ENCODE data around the gene SLF2.

SLF2 gene

GRCh38 chr10:100965820-100966219, 53.1 kb downstream of the SLF2 start:
- Histone ChIP-seq H3K27ac (ENCODE audit: low read depth, low read length) (no peak overlapping the region), H3K27me3 (ENCODE audit: control insufficient read depth, insufficient read depth, low read length) (0 out of 2 replicates have a peak, but pooled peaks cover 2% of the 10 kb centered on the region), H3K9ac (ENCODE audit: low read depth, low read length) (no peak overlapping the region), H3K4me1 (ENCODE audit: control insufficient read depth, insufficient read depth, low read length) (no peaks in the 10 kb centered on the region; the same call in 1 of the 2 replicates), H3K9me3 (ENCODE audit: control insufficient read depth, insufficient read depth, low read length) (no peaks in the 10 kb centered on the region), H3K4me3 (ENCODE audit: low read depth, low read length) (no peak overlapping the region), H3K36me3 (ENCODE audit: control insufficient read depth, insufficient read depth, low read length) (peaks cover 23% of the 10 kb centered on the region)

- Histone ChIP-seq H3K27ac (ENCODE audit: low read depth, low read length) (no peak overlapping the region), H3K27me3 (ENCODE audit: control insufficient read depth, insufficient read depth, low read length) (0 out of 2 replicates have a peak, but pooled peaks cover 2% of the 10 kb centered on the region), H3K9me3 (ENCODE audit: control insufficient read depth, insufficient read depth, low read length) (no peaks in the 10 kb centered on the region), H3K36me3 (ENCODE audit: control insufficient read depth, insufficient read depth, low read length) (peaks cover 17% of the 10 kb centered on the region), H3K9ac (ENCODE audit: low read depth, low read length) (no peak overlapping the region), H3K4me1 (ENCODE audit: control insufficient read depth, insufficient read depth, low read length) (no peaks in the 10 kb centered on the region; the same call in 1 of the 2 replicates), H3K4me3 (ENCODE audit: low read depth, low read length) (no peak overlapping the region)
Measured at GRCh38 chr10:100966887-100967286, 54.1 kb downstream of the SLF2 start.

- 0 out of 2 replicates have a peak, but pooled peaks cover 2% of the 10 kb centered on the region for H3K27me3 ChIP-seq (ENCODE audit: control insufficient read depth, insufficient read depth, low read length)
- H3K36me3 ChIP-seq (ENCODE audit: control insufficient read depth, insufficient read depth, low read length): peaks cover 13% of the 10 kb centered on the region
- H3K9ac ChIP-seq (ENCODE audit: low read depth, low read length): no peak overlapping the region
- no peak overlapping the region for H3K27ac ChIP-seq (ENCODE audit: low read depth, low read length)
- H3K9me3 ChIP-seq (ENCODE audit: control insufficient read depth, insufficient read depth, low read length): no peaks in the 10 kb centered on the region
- H3K4me1 ChIP-seq (ENCODE audit: control insufficient read depth, insufficient read depth, low read length): no peaks in the 10 kb centered on the region; the same call in 1 of the 2 replicates
- H3K4me3 ChIP-seq (ENCODE audit: low read depth, low read length): no peak overlapping the region
Measured at GRCh38 chr10:100967332-100967731, 54.6 kb downstream of the SLF2 start.

- no peak overlapping the region for H3K27ac ChIP-seq (ENCODE audit: low read depth, low read length)
- H3K36me3 ChIP-seq (ENCODE audit: control insufficient read depth, insufficient read depth, low read length): peaks cover 4% of the 10 kb centered on the region
- H3K9me3 ChIP-seq (ENCODE audit: control insufficient read depth, insufficient read depth, low read length): no peaks in the 10 kb centered on the region
- 0 out of 2 replicates have a peak, but pooled peaks cover 2% of the 10 kb centered on the region for H3K27me3 ChIP-seq (ENCODE audit: control insufficient read depth, insufficient read depth, low read length)
- H3K9ac ChIP-seq (ENCODE audit: low read depth, low read length): no peak overlapping the region
- H3K4me1 ChIP-seq (ENCODE audit: control insufficient read depth, insufficient read depth, low read length): no peaks in the 10 kb centered on the region; the same call in 1 of the 2 replicates
- 0 out of 2 replicates have a peak overlapping the region, but pooled peaks have one; percentile 76 for H3K4me3 ChIP-seq (ENCODE audit: low read depth, low read length)
Measured at GRCh38 chr10:100968062-100968736, 55.4 kb downstream of the SLF2 start.

- Histone ChIP-seq H3K27ac (ENCODE audit: low read depth, low read length) (no peak overlapping the region), H3K36me3 (ENCODE audit: control insufficient read depth, insufficient read depth, low read length) (no peaks in the 10 kb centered on the region), H3K27me3 (ENCODE audit: control insufficient read depth, insufficient read depth, low read length) (0 out of 2 replicates have a peak, but pooled peaks cover 2% of the 10 kb centered on the region), H3K9me3 (ENCODE audit: control insufficient read depth, insufficient read depth, low read length) (no peaks in the 10 kb centered on the region), H3K9ac (ENCODE audit: low read depth, low read length) (peak overlapping the region; percentile 8; the same call in 1 of the 2 replicates), H3K4me1 (ENCODE audit: control insufficient read depth, insufficient read depth, low read length) (no peaks in the 10 kb centered on the region; the same call in 1 of the 2 replicates), H3K4me3 (ENCODE audit: low read depth, low read length) (peak overlapping the region; percentile 76)
Measured at GRCh38 chr10:100968863-100969186, 56.1 kb downstream of the SLF2 start.

- H3K9ac ChIP-seq (ENCODE audit: low read depth, low read length): peak within 1 kb of the TSS; percentile 8; the same call in 1 of the 2 replicates
- no peaks in the 10 kb centered on the region; the same call in 1 of the 2 replicates for H3K4me1 ChIP-seq (ENCODE audit: control insufficient read depth, insufficient read depth, low read length)
- H3K9me3 ChIP-seq (ENCODE audit: control insufficient read depth, insufficient read depth, low read length): no peaks in the 10 kb centered on the region
- H3K36me3 ChIP-seq (ENCODE audit: control insufficient read depth, insufficient read depth, low read length): no peaks in the 10 kb centered on the region
- 0 out of 2 replicates have a peak, but pooled peaks cover 2% of the 10 kb centered on the region for H3K27me3 ChIP-seq (ENCODE audit: control insufficient read depth, insufficient read depth, low read length)
- H3K27ac ChIP-seq (ENCODE audit: low read depth, low read length): no peak within 1 kb of the TSS
- peak within 1 kb of the TSS; percentile 76 for H3K4me3 ChIP-seq (ENCODE audit: low read depth, low read length)
Measured at GRCh38 chr10:100969187-100970075, 56.7 kb downstream of the SLF2 start, which contains the start of gene SEMA4G. Gene SEMA4G, plus strand, starts transcription at chr10:100969504. Its CDS starts 3,409 bp downstream, at chr10:100972913.

GRCh38 chr10:100970076-100970913, 57.5 kb downstream of the SLF2 start:
- Histone ChIP-seq H3K27ac (ENCODE audit: low read depth, low read length) (no peak overlapping the region), H3K4me1 (ENCODE audit: control insufficient read depth, insufficient read depth, low read length) (no peaks in the 10 kb centered on the region; the same call in 1 of the 2 replicates), H3K27me3 (ENCODE audit: control insufficient read depth, insufficient read depth, low read length) (0 out of 2 replicates have a peak, but pooled peaks cover 2% of the 10 kb centered on the region), H3K9me3 (ENCODE audit: control insufficient read depth, insufficient read depth, low read length) (no peaks in the 10 kb centered on the region), H3K4me3 (ENCODE audit: low read depth, low read length) (peak overlapping the region; percentile 76), H3K36me3 (ENCODE audit: control insufficient read depth, insufficient read depth, low read length) (no peaks in the 10 kb centered on the region), H3K9ac (ENCODE audit: low read depth, low read length) (no peak overlapping the region)

GRCh38 chr10:100970914-100971811, 58.4 kb downstream of the SLF2 start:
- Histone ChIP-seq H3K36me3 (ENCODE audit: control insufficient read depth, insufficient read depth, low read length) (no peaks in the 10 kb centered on the region), H3K9ac (ENCODE audit: low read depth, low read length) (no peak overlapping the region), H3K9me3 (ENCODE audit: control insufficient read depth, insufficient read depth, low read length) (no peaks in the 10 kb centered on the region), H3K27me3 (ENCODE audit: control insufficient read depth, insufficient read depth, low read length) (0 out of 2 replicates have a peak, but pooled peaks cover 2% of the 10 kb centered on the region), H3K4me1 (ENCODE audit: control insufficient read depth, insufficient read depth, low read length) (no peaks in the 10 kb centered on the region; the same call in 1 of the 2 replicates), H3K4me3 (ENCODE audit: low read depth, low read length) (no peak overlapping the region), H3K27ac (ENCODE audit: low read depth, low read length) (no peak overlapping the region)

GRCh38 chr10:100972115-100972903, 59.5 kb downstream of the SLF2 start:
- no peak overlapping the region for H3K27ac ChIP-seq (ENCODE audit: low read depth, low read length)
- H3K4me3 ChIP-seq (ENCODE audit: low read depth, low read length): no peak overlapping the region
- no peak overlapping the region for H3K9ac ChIP-seq (ENCODE audit: low read depth, low read length)
- H3K27me3 ChIP-seq (ENCODE audit: control insufficient read depth, insufficient read depth, low read length): 0 out of 2 replicates have a peak, but pooled peaks cover 2% of the 10 kb centered on the region
- no peaks in the 10 kb centered on the region for H3K9me3 ChIP-seq (ENCODE audit: control insufficient read depth, insufficient read depth, low read length)
- H3K36me3 ChIP-seq (ENCODE audit: control insufficient read depth, insufficient read depth, low read length): no peaks in the 10 kb centered on the region
- no peaks in the 10 kb centered on the region; the same call in 1 of the 2 replicates for H3K4me1 ChIP-seq (ENCODE audit: control insufficient read depth, insufficient read depth, low read length)

Measured in HUES48 (cell line).